T-cell (primary cell): ENCODE data around the gene NECTIN2. TPM values are rescaled to one million over a fixed set of nuclear protein-coding genes. Genes with fewer than 3 reads are reported as not detected.

Experiments
- ATAC-seq, 4 experiments: fragments of 200-7000 bp in 3 of 4; fragments of 150-1000 bp in 1 of 4; cut with Tn5 transposase; replicated peaks in 1 of 4; 1 replicate in 3 of 4; 2 replicates in 1 of 4; pipeline ENCODE4 v1.10.0; 2021; ENCODE audit warnings: moderate library complexity in 3 of 4, mild to moderate bottlenecking in 2 of 4, moderate number of reproducible peaks in 1 of 4
- CTCF ChIA-PET, 2 donors: fragments of 300-600 bp; sonication (Branson Sonifier 250); formaldehyde crosslinking; loops; one replicate each; lab custom pipeline; 2022; ENCODE audit warnings: antibody characterized with exemption in 2 of 2; lab: Charles Lee
- POLR2A ChIA-PET, 2 donors: fragments of 300-600 bp; sonication (Branson Sonifier 250); formaldehyde crosslinking; loops; one replicate each; lab custom pipeline; 2022; ENCODE audit warnings: antibody characterized with exemption in 2 of 2; lab: Charles Lee
- DNase-seq, 35 experiments: peaks; one replicate each; pipeline versions ENCODE4 v3.0.0 to v3.0.0-alpha.2; 2013 to 2023
- H3K27ac ChIP-seq: one replicate; pipeline ENCODE4 v1.5.1; 2013; ENCODE audit warnings: low read length
- H3K27me3 ChIP-seq, 2 experiments: replicated peaks in 1 of 2; 1 replicate in 1 of 2; 2 replicates in 1 of 2; pipeline versions ENCODE4 v1.6.1 to v1.7.0; 2013; ENCODE audit warnings: low read length in 1 of 2, mixed read lengths in 1 of 2; ENCODE audit not compliant: control insufficient read depth in 2 of 2, insufficient read depth in 2 of 2; ENCODE audit errors: extremely low read depth in 1 of 2
- H3K36me3 ChIP-seq, 2 donors: 1 replicate in 1 of 2; 2 replicates in 1 of 2; pipeline versions ENCODE4 v1.6.1 to v1.7.0; 2013; ENCODE audit warnings: low read length in 1 of 2; ENCODE audit not compliant: control insufficient read depth in 2 of 2, insufficient read depth in 1 of 2; ENCODE audit errors: extremely low read depth in 1 of 2
- H3K4me1 ChIP-seq, 2 experiments: 1 replicate in 1 of 2; 2 replicates in 1 of 2; pipeline versions ENCODE4 v1.6.1 to v1.7.0; 2013; ENCODE audit warnings: low read length in 2 of 2, mixed read lengths in 1 of 2; ENCODE audit not compliant: insufficient read depth in 2 of 2, control insufficient read depth in 1 of 2; ENCODE audit errors: extremely low read depth in 1 of 2
- H3K4me3 ChIP-seq, 2 donors: 1 replicate in 1 of 2; 2 replicates in 1 of 2; pipeline versions ENCODE4 v1.5.1 to v1.7.0; 2013; ENCODE audit warnings: mild to moderate bottlenecking in 2 of 2, low read length in 1 of 2, moderate library complexity in 1 of 2; ENCODE audit not compliant: control insufficient read depth in 1 of 2; ENCODE audit errors: extremely low read depth in 1 of 2
- H3K9me3 ChIP-seq: 2 replicates; pipeline ENCODE4 v1.7.0; 2013
- H3K27ac Mint-ChIP-seq, 2 donors: one replicate each; pipeline ENCODE4 v1.8.0; 2020 to 2021; ENCODE audit warnings: mild to moderate bottlenecking in 2 of 2, mixed read lengths in 2 of 2
- H3K27me3 Mint-ChIP-seq, 2 donors: one replicate each; pipeline ENCODE4 v1.8.0; 2021 to 2022; ENCODE audit warnings: mixed read lengths in 2 of 2
- H3K36me3 Mint-ChIP-seq: one replicate; pipeline ENCODE4 v1.8.0; 2021; ENCODE audit warnings: mixed read lengths
- H3K4me1 Mint-ChIP-seq, 3 donors: one replicate each; pipeline ENCODE4 v1.8.0; 2020 to 2022; ENCODE audit warnings: mixed read lengths in 3 of 3, mild to moderate bottlenecking in 1 of 3
- H3K4me3 Mint-ChIP-seq, 3 donors: one replicate each; pipeline ENCODE4 v1.8.0; 2020 to 2022; ENCODE audit warnings: mild to moderate bottlenecking in 3 of 3, mixed read lengths in 3 of 3, moderate library complexity in 3 of 3
- H3K9me3 Mint-ChIP-seq, 3 donors: one replicate each; pipeline ENCODE4 v1.8.0; 2020 to 2022; ENCODE audit warnings: mixed read lengths in 3 of 3
- WGBS: methylation state at CpG from one replicate; pipeline ENCODE4 v1.1.5; 2013; ENCODE audit warnings: missing lambda C conversion rate; ENCODE audit not compliant: insufficient coverage; 5-methylcytosine and 5-hydroxymethylcytosine counted together
- total RNA-seq, 35 experiments: library from RNA in 6 of 35; stranded (reverse) in 6 of 35; fragments of 120-200 nt in 1 of 35; gene quantifications; one replicate each; pipeline versions ENCODE4 v1.2.1 to v1.2.4 and lab custom pipeline; 2013 to 2026

The NECTIN2 gene
- total RNA-seq, 5 donors from 2014 or later (not counting 1 experiment from before 2014, with no cell fraction given) = 0.30 to 1.8 (median 1.4) TPM

DNA sequence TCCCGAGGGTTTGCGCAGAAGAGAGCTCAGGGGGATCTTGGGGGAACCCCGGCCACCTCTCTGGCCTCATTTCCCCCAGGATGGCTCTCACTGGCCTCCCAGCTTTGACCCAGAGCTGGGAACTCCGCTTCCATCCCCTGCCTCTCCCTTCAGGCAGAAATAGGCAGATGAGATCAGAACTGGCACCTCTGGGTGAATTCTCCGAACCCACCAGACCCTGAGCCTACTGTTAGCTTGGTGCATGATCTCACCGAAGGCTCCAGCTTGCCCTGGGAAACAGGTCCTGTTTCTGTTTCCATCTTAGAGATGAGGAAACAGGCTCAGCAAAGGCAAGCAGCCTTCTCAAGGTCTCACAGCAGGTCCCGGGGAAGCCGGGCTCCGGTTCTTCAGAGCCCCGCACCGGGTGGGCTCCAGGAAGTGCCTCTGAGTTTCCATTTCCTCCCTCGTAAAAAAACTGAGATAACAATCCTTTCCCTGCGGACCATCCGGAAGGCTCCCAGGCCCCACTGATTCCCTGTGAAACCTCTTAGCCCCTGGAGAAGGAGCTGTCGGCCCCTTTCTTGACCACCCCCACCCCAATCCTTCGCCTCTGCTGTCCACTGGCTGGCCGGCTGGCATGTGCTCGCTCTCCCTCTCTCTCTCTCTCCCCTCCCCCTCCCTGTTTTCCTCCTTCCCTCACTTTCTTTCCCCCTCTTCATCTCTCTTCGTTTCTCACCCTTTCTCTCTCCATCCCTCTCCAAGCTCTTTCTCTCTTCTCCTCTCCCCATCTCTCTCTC, 2.1 kb downstream of the NECTIN2 start:
- Histone ChIP-seq H3K27ac (no peak overlapping the region), H3K36me3 (no peaks in the 10 kb centered on the region), H3K27me3 (peaks cover 0 to 55% of the 10 kb centered on the region in 2 experiments), H3K4me3 (peak overlapping the region in 1 of 2 donors; percentile 24), H3K9me3 (no peaks in the 10 kb centered on the region), H3K4me1 (peaks cover 0 to 39% of the 10 kb centered on the region in 2 experiments)
- ChIA-PET CTCF (interaction anchor here (0.6 to 1.2 kb wide), 4 partner anchors 42 to 185 kb away, joined by 3 to 4 read pairs (median 4); no protein-coding TSS in a partner anchor), POLR2A (interaction anchor here in 1 of 2 donors (0.5 kb wide), 1 partner anchor 11 kb away, joined by 7 read pairs; no protein-coding TSS in a partner anchor)
- DNase-seq (peak in 1 of 35 experiments; percentile 28), ATAC-seq (no peak)
- H3K27me3 Mint-ChIP-seq = peaks cover 11 to 14% of the 10 kb centered on the region in 2 donors
- H3K4me3 Mint-ChIP-seq = peak overlapping the region in 2 of 3 donors; percentile 43 to 87
- no peak overlapping the region for H3K27ac Mint-ChIP-seq
- H3K4me1 Mint-ChIP-seq = peaks cover 27 to 43% (median 29%) of the 10 kb centered on the region in 3 donors
- no peaks in the 10 kb centered on the region for H3K36me3 Mint-ChIP-seq
- WGBS = 53% methylated on average over 16 of the region's 19 CpGs
- H3K9me3 Mint-ChIP-seq = no peaks in the 10 kb centered on the region

DNA sequence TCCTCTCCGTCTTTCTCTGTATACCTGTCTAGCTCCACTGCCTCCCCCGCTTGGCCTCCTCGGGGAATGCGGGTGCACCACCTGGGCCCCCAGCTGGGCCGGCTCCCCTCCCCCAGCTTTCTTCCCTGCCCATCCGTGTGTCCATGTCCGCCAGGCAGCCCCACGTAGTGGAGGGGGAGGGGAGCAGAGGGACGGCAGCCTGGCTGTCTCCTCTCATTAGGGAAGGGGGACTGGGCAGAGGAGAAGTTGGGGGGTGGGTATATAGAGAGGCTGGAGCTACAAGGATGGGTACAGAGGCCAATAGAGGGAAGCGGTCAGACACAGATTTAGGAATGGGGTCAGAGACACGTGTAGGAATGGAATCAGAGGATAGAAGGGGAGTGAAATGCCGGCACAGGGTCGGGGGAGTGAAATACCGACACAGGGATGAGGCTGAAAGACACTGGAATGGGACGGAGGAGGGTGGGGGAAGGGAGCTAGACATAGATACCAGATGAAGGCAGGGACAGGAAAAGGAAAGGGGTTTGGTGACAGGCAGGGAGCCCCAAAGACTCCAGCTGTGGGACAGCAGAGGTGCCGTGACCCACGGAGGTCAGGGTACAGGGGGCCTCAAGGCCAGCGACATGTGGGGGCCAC, 2.8 kb downstream of the NECTIN2 start:
- Mint-ChIP-seq H3K4me3 (peak overlapping the region in 1 of 3 donors; percentile 38), H3K27ac (no peak overlapping the region), H3K27me3 (peaks cover 11 to 14% of the 10 kb centered on the region in 2 donors), H3K36me3 (no peaks in the 10 kb centered on the region), H3K4me1 (peaks cover 27 to 43% (median 29%) of the 10 kb centered on the region in 3 donors), H3K9me3 (no peaks in the 10 kb centered on the region)
- Histone ChIP-seq H3K27ac (no peak overlapping the region), H3K9me3 (no peaks in the 10 kb centered on the region), H3K36me3 (no peaks in the 10 kb centered on the region), H3K27me3 (peaks cover 0 to 55% of the 10 kb centered on the region in 2 experiments), H3K4me1 (peaks cover 0 to 39% of the 10 kb centered on the region in 2 experiments), H3K4me3 (no peak overlapping the region)
- ChIA-PET POLR2A (no interaction called here), CTCF (interaction anchor here (0.6 to 1.2 kb wide), 2 partner anchors 78 to 186 kb away, joined by 4 read pairs; no protein-coding TSS in a partner anchor)
- no peak for DNase-seq
- WGBS = 54% methylated on average over 10 of the region's 18 CpGs
- no peak for ATAC-seq

GRCh38 chr19:44850641-44851109, 4.6 kb downstream of the NECTIN2 start:
- H3K36me3 Mint-ChIP-seq = no peaks in the 10 kb centered on the region
- peaks cover 0 to 53% of the 10 kb centered on the region in 2 experiments for H3K27me3 ChIP-seq
- no peaks in the 10 kb centered on the region for H3K9me3 Mint-ChIP-seq
- POLR2A ChIA-PET = no interaction called here
- DNase-seq = no peak
- H3K4me3 ChIP-seq = no peak overlapping the region
- no peak overlapping the region for H3K27ac ChIP-seq
- ATAC-seq = no peak
- H3K27me3 Mint-ChIP-seq = peaks cover 8% of the 10 kb centered on the region in 2 donors
- no peaks in the 10 kb centered on the region for H3K9me3 ChIP-seq
- H3K4me1 Mint-ChIP-seq = peaks cover 18 to 32% (median 19%) of the 10 kb centered on the region in 3 donors
- WGBS = 76% methylated on average over 5 of the region's 8 CpGs
- no peaks in the 10 kb centered on the region for H3K36me3 ChIP-seq
- H3K4me3 Mint-ChIP-seq = no peak overlapping the region
- peaks cover 0 to 25% of the 10 kb centered on the region in 2 experiments for H3K4me1 ChIP-seq
- CTCF ChIA-PET = no interaction called here
- no peak overlapping the region for H3K27ac Mint-ChIP-seq

GRCh38 chr19:44851427-44851826, 5.3 kb downstream of the NECTIN2 start:
- Histone ChIP-seq H3K36me3 (no peaks in the 10 kb centered on the region), H3K27ac (no peak overlapping the region), H3K9me3 (no peaks in the 10 kb centered on the region), H3K27me3 (peaks cover 0 to 46% of the 10 kb centered on the region in 2 experiments), H3K4me3 (no peak overlapping the region), H3K4me1 (peaks cover 0 to 18% of the 10 kb centered on the region in 2 experiments)
- no CpG with 5 or more reads among the region's 2 CpGs for WGBS
- Mint-ChIP-seq H3K4me3 (no peak overlapping the region), H3K36me3 (no peaks in the 10 kb centered on the region), H3K27ac (peak overlapping the region in 1 of 2 donors; percentile 46), H3K27me3 (peaks cover 8% of the 10 kb centered on the region in 2 donors), H3K4me1 (peaks cover 17 to 30% (median 19%) of the 10 kb centered on the region in 3 donors), H3K9me3 (no peaks in the 10 kb centered on the region)
- DNase-seq (no peak), ATAC-seq (no peak)
- POLR2A ChIA-PET = no interaction called here
- CTCF ChIA-PET = no interaction called here

- ChIA-PET CTCF (no interaction called here), POLR2A (no interaction called here)
- Histone ChIP-seq H3K4me1 (no peaks in the 10 kb centered on the region), H3K4me3 (no peak overlapping the region), H3K27me3 (peaks cover 0 to 26% of the 10 kb centered on the region in 2 experiments), H3K27ac (no peak overlapping the region), H3K9me3 (no peaks in the 10 kb centered on the region), H3K36me3 (no peaks in the 10 kb centered on the region)
- Mint-ChIP-seq H3K27ac (no peak overlapping the region), H3K4me1 (no peaks in the 10 kb centered on the region), H3K27me3 (peaks cover 0 to 2% of the 10 kb centered on the region in 2 donors), H3K36me3 (no peaks in the 10 kb centered on the region), H3K4me3 (no peak overlapping the region), H3K9me3 (no peaks in the 10 kb centered on the region)
- DNase-seq = no peak
- no CpG with 5 or more reads among the region's 1 CpG for WGBS
- ATAC-seq = no peak
Measured at GRCh38 chr19:44855606-44856005, 9.5 kb downstream of the NECTIN2 start.

DNA sequence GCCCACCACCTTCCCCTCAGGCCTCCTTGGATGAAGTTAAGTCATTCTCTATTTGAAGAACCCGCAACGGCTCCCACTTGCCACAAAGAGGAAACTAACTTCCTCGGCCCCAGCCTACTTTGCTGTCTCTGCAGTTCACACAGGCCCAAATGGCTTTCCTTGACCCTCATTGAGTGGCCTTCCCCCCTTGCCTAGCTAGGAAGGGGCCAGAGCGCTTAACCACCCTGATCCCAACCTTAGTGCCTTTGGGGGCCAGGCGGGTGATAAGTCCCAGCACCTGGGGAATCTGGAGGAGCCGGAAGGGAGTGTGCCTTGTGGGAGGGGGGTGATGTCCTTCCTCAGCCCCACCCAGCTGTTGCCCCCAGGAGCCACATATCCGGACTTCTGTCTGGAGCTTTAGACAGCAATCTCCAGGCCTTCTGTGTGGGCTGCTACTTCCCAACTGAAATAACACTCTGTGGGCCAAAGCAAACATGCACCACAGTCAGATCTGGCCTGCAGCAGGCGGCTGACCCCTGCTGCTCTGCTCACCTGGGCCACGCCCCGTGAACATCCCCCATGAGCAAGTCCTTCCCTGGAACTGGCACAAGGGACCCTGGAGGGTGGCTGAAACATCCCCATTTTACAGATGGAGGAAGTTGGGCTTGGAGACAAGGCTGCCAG, 10.5 kb downstream of the NECTIN2 start:
- Histone ChIP-seq H3K4me1 (no peaks in the 10 kb centered on the region), H3K27ac (no peak overlapping the region), H3K27me3 (peaks cover 0 to 19% of the 10 kb centered on the region in 2 experiments), H3K36me3 (no peaks in the 10 kb centered on the region), H3K4me3 (no peak overlapping the region), H3K9me3 (no peaks in the 10 kb centered on the region)
- Mint-ChIP-seq H3K27ac (no peak overlapping the region), H3K36me3 (no peaks in the 10 kb centered on the region), H3K4me3 (no peak overlapping the region), H3K27me3 (peaks cover 2% of the 10 kb centered on the region in 2 donors), H3K4me1 (no peaks in the 10 kb centered on the region), H3K9me3 (no peaks in the 10 kb centered on the region)
- ChIA-PET CTCF (no interaction called here), POLR2A (no interaction called here)
- ATAC-seq (no peak), DNase-seq (no peak)
- 38% methylated on average over 6 of the region's 10 CpGs for WGBS
